HG02885 (cell line): Measurements from ENCODE around the gene AADAC.
"Not testable (repeated sequence)": the region's sequence is repeated elsewhere in the genome, so short reads cannot be mapped to it uniquely, and the experiment has no call there.

Source experiments
- ATAC-seq: cut with Tn5 transposase; IDR thresholded peaks from one replicate; pipeline ENCODE4 v1.9.1; 2021; ENCODE audit warnings: mild to moderate bottlenecking; ENCODE audit not compliant: unreplicated experiment, poor library complexity

AADAC gene

DNA sequence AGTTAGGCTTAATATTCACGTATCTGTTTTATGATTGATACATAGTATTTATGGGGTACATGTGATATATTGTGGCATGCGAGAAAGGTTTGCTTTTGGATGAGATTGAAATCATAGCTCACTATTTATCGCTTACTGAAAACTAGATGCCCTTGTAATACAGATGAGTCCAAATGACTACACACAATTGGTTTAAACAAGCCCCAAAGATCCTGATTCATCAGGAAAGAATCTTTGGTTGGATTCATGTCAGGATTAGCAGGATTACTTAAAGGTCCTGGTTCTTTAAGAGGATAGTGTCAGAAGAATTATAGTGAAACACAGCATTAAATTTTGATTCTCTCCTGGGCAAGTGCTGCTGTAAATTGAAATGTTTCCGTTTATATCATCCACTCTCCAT, 18.6 kb upstream of the AADAC start:
- no peak for ATAC-seq

DNA sequence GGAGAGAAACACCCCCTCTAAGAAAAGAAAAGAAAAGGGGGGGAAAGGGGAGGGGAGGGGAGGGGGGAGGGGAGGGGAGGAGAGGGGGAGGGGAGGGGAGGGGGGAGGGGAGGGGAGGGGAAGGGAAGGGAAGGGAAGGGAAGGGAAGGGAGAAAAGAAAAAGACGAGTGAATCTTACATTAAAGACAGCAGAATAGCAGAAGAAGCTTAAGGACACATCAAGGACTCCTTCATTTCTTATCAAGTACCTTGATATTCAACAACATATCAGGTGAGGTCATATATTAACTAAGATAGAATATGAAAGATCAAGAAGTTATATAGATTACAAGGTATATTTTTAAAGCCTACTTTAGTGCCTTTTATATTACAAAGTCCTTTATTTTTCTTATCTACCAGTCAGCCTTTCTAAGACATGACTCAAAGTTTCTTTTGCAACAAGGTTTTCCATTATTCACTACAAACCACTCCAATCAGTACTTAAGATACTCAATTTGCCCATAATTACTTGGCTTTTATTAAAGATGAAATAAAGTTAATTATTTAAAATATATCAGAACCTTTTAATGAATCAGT, 17.7 kb upstream of the AADAC start:
- no peak for ATAC-seq

DNA sequence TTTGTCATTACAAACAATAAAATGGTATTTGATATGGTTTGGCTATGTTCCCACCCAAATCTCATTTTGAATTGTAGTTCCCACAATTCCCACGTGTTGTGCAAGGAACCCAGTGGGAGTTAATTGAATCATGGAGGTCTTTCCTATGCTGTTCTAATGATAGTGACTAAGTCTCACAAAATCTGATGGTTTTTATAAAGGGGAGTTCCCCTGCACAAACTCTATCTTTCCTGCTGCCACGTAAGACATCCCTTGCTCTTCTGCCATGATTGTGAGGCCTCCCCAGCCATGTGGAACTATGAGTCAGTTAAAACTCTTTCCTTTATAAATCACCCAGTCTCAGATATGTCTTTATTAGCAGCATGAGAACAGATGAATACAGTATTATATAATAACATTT, 15.4 kb upstream of the AADAC start:
- ATAC-seq = no peak

DNA sequence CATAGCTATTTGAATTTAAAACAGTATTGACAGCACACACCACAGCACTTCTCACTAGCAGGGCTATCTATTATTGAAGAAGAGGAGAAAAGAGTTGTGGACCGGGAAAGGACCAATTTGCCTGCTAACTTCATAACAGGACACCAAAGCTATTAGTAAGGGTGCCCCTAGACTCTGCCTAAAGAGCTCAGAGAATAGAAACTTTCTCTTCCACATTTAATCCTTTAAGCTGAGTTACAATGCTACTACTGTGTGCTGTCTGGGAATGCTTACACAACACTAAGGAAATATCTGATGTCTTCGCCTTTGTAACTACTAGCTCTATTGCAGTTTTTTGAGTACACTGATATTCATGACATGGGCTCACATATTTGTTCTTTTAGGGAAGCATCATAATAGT, 13.5 kb upstream of the AADAC start:
- no peak for ATAC-seq

DNA sequence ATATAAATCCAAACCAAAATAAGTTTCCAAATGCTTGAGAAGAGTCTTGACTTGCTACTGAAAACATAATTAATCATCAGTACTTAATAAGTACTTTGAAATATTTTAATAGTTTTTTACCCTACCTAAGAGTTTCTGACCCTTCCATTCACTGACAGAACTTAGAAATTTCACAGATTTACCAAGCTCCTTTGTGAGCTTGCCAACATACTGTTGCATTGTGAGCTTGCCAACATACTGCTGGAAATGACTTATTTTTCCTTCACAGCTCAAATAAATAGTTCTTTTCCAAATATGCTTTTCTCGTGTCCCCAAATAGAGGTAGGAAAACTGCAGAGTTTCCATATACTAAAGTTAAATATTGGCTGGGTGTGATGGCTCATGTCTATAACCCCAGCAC, 9.6 kb upstream of the AADAC start:
- no peak for ATAC-seq

DNA sequence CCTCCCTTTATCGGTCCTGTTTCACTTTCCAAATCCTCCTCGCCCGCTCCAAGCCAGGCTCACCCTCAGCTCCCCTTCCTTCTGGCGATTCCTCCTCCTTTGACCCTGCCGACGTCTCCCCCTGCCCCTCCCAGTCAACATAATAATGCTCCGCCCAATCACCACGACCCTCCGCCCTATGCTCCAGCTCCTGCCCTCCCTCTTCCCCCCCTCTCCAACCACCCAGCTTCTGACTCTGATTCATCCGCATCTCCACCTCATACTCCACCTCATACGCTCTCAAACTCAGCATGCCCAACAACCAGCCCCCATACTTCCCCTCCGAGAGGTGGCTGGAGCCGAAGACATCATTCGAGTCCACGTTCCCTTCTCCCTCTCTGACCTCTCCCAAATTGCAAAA, 7.1 kb upstream of the AADAC start:
- ATAC-seq = no peak

DNA sequence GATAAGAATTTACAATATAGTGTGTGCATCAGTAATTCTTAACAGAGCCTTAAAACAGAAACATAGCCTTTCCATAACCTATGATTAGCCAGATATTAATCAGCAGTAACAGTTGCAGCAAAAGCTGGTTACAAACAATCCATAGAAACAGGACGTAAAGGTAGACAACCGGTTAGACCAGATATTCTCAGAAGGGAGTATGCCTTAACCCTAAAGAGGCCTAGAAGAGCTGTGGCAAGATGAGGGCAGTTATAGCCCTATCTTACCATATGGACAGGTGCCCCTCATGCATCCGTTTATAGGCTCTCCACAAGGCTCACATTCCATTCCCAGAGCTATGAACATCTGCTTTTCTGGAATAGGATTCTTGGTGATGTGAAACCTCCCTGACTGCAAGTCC, 5.0 kb upstream of the AADAC start:
- ATAC-seq = not testable (repeated sequence)

DNA sequence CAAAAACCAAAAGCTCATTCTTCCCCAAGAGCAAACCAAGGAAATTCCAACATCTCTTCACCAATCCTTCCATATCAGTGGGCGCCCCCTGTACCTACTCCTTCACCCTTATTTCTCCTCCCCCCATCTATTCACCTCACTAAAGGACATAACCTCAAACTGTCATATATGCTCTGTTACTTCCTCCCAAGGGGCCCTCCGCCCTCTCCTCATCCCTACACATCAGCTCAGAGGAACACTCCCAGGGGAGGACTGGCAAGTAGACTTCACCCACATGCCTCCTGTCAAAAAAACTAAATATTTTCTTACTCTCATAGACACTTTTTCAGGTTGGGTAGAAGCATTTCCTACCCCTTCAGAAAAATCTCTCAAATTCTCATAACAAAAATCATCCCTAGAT, 2.4 kb upstream of the AADAC start:
- no peak for ATAC-seq

DNA sequence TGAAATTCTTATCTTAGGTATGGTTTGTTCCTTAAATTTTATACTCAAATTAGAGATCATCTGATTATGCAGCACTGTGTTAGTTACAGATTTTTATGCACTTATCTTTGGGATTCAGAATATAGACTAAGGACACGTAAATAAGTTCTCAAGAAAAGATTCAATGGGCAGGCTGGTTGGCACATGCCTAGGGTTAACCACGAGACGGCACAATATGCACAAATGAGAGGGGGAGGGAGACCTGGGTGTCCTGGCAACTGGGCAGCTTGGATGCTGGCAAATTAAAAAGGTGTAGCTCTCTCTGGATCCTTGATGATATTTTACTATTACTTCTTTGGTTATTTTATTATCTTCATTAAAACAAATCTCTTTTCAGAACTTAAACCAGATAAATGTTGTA, 672 bp downstream of the AADAC start:
- no peak for ATAC-seq

DNA sequence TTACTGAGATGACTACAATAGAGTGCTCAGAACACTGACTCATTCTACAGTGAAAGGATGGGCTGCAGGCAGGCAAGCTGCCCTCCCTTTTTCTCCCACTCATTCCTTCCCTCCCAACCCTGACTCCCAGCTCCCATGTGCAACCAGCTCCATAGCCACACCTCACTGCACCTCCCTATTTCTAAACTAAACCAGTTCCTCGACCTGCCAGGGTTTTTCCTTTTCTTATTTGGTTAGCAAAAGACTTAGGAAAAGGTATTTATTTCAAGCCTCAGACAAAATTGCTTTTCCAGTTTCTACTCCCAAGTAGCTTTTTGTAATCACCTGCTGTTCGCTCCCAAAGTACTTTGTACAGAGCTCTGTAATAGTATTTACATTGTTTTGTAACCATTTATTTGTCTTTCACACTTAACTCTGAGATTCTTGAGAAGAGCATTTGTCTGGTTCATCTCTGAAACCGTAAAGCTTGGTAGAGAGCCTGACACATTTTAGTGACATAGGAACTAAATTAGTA, 2.2 kb downstream of the AADAC start:
- ATAC-seq = no peak

DNA sequence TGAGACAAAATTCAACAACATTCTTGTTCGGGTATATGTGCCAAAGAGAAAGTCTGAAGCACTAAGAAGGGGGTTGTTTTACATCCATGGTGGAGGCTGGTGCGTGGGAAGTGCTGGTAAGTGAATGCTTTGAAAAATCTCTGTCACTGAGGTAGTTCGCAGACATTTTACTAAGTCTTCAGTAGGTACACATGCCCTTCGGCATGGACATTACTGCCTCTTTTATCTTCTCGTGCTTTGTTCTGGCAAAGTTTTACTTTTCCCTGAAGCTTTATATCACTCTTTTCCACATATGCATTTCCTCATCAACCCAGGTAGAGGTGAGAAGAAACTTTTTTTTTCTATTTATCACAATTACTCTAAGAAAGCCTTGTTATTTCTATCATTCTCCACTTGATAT, 3.6 kb downstream of the AADAC start:
- ATAC-seq = no peak

DNA sequence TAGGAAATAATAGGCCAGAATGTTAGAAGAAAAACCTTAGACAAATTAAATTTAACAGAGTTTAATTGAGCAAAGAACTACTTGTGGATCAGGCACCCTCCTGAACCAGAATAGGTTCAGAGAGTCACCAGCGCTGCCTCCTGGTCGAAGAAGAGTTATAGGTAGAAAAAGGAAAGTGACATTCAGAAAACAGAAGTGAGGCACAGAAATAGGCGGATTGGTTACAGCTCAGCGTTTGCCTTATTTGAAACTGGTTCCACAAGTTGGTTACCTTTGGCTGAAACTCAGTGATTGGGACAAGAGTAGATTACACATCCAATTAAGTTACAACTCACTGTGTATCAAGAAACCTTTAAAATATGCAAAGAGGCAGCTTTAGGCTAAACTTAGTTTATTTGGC, 4.4 kb downstream of the AADAC start:
- ATAC-seq = no peak

DNA sequence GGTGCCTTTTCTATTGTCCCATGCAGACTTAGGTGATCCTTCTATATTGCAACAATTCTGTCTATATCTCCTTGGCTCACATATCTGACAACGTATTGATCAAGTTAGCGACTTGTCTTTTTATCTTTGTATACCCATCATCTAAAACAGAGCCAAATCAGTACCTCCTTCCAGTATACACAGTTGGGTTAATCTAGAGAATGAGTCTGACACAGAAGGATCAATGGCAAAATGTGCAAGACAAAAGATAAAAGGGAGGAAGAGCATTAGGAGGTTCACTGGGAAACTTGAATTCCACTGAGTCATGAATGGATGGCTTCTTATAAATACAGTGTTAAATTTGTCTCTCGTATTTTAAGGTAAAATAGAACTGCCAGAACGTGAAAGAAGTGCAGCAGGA, 6.0 kb downstream of the AADAC start:
- no peak for ATAC-seq

DNA sequence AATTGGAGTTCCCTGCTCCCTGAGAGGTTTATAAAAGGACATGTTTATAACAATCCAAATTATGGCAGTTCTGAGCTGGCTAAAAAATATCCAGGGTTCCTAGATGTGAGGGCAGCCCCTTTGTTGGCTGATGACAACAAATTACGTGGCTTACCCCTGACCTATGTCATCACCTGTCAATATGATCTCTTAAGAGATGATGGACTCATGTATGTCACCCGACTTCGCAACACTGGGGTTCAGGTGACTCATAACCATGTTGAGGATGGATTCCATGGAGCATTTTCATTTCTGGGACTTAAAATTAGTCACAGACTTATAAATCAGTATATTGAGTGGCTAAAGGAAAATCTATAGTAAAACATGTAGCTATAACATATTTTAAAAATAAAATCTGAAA, 13.9 kb downstream of the AADAC start:
- no peak for ATAC-seq

DNA sequence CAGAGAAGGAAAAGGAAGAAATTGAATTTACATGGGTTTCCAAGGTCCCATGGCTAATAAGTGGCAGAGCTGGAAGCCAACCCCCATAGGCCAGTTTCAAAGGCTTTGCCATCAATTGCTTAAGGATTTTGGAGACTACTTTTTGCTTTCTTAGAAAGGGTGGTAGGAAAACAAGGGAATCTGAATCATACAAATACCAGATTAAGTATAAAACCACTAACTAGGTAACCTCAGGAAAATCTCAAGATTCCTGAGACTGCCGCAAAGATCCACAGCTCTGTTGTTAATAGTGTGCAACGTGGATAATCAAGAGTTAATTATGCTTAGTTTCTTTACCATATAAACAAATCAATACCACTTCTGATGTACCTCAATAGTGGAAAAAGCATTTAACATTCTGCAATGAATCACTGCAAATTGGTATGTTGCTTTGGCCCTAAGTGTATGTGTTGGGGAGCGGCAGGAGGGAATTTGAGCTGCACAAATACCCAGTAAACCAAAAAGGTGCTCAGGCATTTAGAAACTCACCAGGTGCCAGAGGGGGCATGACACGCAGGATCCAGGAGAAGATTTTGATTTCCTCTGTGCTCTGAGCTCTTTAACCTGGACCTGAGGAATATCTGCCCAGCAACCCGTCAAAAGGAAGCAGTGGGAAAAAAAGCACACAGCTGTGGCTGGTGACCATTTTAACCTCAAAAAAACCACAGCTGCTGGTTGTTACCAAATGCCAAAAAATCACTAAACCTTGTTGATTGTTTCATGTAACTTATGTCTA, 22.0 kb downstream of the AADAC start:
- no peak for ATAC-seq

DNA sequence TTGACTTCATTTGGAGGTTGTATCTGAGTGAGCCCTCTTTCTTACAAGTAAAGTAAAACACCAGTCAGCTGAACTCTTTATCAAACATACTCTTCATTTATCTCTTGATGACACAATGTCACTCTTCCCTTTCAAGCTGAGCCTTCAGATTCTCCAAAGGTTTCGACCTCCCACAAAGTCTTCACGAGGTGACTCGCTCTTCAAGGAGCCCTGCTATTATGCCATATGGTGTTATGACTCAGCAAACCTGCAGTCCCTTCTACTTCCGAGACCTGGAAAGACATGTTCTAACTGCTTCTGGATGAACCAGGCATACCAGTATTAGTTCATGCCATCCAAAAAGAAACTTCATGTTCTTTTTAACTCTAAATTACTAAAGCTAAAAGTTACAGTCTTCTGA, 23.1 kb downstream of the AADAC start:
- no peak for ATAC-seq

DNA sequence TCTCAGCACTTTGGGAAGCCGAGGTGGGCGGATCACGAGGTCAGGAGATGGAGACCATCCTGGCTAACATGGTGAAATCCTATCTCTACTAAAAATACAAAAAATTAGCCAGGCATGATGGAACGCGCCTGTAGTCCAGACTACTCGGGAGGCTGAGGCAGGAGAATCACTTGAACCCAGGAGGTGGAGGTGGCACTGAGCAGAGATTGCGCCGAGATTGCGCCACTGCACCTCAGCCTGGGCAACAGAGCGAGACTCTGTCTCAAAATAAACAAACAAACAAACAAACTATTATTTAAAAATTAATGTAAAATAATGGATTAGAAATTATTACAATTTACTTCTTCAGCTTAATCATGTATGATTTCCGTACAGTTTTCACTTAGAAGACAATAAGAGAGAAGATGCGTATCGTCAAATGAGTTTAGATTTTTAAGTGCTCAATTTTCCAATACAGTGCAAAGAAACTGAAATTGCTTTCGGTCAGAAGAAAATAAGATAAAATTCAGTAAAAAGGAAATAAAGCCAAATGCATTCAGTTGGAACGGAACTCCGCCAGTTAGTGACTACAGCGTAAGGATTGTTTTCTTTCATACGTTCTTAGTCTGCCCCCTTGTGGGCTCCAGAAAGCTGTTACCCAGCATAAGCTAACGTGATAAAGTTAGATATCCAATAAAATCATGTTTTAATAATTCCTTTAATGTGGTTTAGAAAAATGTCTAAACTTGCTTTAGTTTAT, 24.8 kb downstream of the AADAC start:
- peak; percentile 87 for ATAC-seq

DNA sequence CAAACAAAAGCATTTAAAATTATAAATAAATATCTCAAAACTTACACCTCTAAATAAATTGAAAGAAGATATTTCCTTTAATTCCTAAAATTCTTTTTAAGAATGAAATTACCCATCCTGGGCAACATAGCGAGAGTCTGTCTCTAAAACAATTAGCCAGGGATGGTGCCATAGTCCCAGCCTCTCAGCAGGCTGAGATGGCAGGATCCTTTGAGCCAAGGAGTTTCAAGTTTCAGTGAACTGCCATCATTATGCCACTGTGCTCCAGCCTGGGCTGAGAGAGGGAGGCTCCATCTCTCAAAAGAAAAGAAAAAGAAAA, 25.4 kb downstream of the AADAC start:
- no peak for ATAC-seq

DNA sequence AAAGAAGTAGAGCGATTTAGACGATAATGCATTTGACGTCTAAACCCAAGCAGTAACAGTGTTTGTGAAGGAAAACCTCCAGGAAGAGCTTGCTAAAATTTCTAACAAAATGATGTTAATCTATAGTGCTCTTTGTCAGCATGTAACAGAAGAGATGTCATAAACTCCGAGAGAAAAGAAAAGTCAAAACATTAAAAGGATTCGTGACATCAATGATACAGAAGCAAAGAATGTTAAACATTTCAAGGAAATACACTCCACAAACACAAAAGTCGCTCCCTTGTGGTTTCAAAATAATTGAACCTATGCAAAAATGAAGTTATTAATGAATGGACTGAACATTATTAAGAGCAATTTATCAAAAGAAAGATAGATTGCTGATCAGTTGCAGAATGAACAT, 27.9 kb downstream of the AADAC start:
- ATAC-seq = no peak

DNA sequence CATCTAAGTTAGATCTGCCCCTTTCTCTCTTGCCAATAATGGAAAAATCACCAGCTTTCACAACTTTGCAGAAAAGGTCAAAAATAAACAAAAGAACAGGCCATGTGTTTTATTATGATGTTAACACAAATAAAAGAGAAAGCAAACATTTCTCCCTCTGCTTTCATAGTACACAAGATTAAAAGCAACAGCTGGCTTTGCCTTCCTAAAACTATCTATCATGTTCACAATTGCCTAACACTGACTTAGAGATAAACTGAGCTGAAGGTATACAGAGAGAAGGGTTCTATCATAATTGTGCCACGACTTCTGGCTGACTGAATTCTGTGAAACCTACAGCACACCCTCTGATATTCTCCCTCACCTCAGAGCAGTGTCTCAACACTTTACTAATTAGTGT, 29.4 kb downstream of the AADAC start:
- ATAC-seq = no peak

DNA sequence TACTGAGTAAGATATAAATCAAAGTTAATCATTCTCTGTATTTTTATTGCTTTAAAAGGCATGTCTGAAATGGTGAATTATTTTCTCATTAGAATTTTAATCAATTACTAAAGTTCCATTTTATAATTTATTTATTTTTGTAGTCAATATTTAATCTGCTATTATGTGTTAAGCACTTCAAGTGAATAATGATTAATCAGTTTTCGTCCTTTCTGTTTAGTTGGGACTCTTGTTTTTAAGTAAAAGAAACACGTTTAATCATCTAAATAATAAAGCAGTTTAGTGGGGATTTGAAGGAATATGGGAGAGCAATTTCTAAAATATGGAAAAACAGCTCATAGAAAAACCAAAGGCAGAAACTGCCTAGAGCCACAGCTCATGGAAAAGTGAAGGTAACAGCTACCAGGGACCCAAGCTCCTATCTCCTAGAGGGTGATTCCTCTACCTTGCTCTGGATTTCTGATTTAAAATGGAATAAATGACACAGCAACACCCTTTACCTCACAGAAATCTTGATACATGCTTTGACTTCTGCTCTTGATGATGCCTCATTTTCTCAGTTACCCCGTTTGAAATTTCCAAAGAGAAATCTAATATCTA, 31.5 kb downstream of the AADAC start:
- no peak for ATAC-seq
